ENCODE results near the gene TSPAN12.
"Not testable (repeated sequence)": the region's sequence is repeated elsewhere in the genome, so short reads cannot be mapped to it uniquely, and the experiment has no call there.

Gene TSPAN12

DNA sequence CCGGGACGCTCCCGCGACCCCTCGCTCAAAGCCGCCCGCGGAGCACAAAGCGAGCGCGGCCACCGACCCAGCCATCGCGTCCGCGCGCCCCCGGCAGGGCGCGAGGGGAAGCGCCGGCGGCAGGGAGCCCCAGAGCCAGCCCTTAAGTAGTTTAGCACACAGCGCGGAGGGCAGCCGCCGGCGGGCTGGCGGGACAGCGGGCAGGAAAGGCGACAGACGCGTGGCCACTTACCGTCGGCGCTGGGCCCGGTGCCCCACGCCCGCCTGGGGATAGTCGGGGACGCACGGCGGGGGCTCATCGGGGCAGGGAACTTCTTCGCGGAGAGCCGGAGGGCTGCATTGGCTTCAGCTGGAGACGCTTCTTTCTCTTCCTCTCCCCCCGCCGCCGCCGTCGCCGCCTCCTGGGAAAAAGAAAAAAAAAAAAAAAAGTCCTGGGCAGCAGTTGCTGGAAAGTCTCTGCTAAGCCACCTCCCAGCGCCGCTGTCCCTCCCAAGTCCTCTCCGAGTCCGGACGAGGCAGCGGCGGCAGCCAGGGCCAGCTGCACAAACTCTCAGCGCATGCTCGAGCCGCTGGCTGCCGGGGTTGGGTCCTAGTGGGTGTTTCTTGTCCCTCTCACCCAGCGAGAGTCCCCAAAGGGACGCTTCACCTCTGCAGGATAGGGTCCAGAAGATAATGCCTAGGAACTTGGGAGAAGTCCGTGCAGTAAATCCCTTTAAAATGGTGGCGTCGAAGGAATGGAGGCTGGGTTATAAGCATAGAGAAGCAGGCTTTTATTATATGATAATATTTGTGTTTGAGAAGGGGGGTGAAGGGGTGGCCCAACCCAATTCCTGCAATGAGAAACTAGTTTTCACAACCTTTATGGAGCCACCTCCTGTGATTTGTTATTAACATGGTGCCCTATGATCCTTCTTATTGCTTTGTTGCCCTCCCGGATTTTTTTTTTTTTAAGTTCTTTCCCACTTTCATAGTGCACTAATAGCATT, at the start of gene TSPAN12:
Gene TSPAN12, minus strand, starts transcription at position 557 of the 986 bp plus-strand sequence. CDS start 1,381 bp downstream, outside the sequence.
- DNase-seq (ENCODE audit: low read depth in 2 of 2), result peak; percentile 12 to 22

- no peak for DNase-seq (ENCODE audit: low read depth in 2 of 2)
Measured at GRCh38 chr7:120898715-120899499, 41.0 kb upstream of the TSPAN12 start.

DNA sequence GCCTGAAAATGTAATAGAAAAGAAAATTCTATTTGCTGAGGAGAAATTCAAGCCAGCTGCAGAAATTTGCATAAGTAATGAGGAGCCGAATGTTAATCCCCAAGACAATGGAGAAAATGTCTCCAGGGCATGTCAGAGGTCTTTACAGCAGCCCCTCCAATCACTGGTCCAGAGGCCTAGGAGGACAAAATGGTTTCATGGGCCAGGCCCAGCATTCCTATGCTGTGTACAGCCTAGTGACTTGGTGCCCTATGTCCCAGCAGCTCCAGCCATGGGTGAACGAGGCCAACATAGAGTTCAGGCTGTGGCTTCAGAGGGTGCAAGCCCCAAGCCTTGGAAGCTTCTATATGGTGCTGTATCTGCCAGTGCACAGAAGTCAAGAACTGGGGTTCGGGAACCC, 37.3 kb upstream of the TSPAN12 start:
- not testable (repeated sequence) for DNase-seq (ENCODE audit: low read depth in 2 of 2)

DNA sequence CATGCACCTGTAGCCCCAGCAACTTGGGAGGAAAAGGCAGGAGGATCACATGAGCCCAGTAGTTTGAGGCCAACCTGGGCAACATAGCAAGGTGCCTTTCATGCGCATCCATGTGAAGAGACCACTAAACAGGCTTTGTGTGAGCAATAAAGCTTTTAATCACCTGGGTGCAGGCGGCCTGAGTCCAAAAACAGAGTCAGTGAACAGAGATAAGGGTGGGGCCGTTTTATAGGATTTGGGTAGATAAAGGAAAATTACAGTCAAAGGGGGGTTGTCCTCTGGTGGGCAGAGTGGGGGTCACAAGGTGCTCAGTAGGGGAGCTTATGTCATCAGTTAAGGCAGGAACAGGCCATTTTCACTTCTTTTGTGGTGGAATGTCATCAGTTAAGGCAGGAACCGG, 27.7 kb upstream of the TSPAN12 start:
- not testable (repeated sequence) for DNase-seq (ENCODE audit: low read depth in 2 of 2)

GRCh38 chr7:120877701-120878100, 19.8 kb upstream of the TSPAN12 start:
- DNase-seq (ENCODE audit: low read depth in 2 of 2), result peak in 1 of 2 experiments; percentile 1

DNA sequence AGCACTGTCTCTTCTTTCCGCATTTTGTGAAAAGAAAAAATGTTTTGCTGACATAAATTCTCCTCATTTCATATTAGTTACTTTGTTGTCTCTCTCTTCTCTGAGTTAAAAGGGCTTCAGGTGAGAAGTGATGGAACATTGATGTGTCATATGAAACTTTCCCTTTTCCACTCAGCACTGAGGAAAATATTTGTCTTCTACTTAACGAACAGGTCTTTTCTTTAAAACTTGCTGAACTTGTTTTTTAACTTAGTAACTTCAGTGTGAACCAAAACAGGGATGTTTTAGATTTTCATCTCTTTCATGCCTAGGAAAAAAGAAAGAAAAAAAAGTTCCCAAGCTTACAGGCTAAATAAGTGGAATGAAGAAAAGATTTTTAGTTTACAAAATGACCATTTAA, 19.0 kb upstream of the TSPAN12 start:
- DNase-seq (ENCODE audit: low read depth in 2 of 2), result no peak

DNA sequence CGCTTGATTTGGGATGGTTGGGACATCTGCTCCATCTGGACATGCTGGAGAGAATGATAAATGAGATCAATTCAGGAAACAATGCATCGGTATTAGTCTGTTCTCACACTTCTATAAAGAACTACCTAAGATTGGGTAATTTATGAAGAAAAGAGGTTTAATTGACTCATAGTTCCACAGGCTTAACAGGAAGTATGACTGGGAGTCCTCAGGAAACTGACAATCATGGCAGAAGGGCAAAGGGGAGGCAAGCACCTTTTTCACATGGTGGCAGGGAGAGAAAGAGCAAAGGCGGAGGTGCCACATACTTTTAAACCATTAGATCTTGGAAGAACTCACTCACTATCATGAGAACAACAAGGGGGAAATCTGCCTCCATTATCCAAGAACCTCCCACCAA, 16.8 kb upstream of the TSPAN12 start:
- no peak for DNase-seq (ENCODE audit: low read depth in 2 of 2)

DNA sequence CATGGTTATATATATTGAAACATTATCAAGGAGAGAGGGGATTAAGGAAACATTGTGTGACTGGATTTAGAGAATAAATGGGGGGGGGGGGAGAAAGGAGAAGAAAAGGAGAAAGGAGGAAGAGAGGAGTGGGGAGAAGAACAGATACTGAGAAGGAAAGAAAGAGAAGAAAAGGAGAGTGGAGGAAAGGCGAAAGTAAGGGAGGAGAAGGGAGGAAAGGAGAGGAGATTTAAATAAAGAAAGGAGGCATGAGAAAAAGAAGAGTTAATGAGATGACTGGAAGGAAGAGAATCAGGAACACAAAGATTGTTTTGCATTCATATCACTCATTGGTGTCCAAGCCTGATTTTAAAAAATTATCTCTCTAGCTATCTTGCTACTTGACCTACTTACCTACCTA, 16.1 kb upstream of the TSPAN12 start:
- DNase-seq (ENCODE audit: low read depth in 2 of 2), result no peak

- no peak for DNase-seq (ENCODE audit: low read depth in 2 of 2)
Measured at GRCh38 chr7:120873401-120873800, 15.5 kb upstream of the TSPAN12 start.

GRCh38 chr7:120869700-120870099, 11.8 kb upstream of the TSPAN12 start:
- no peak for DNase-seq (ENCODE audit: low read depth in 2 of 2)

- no peak for DNase-seq (ENCODE audit: low read depth in 2 of 2)
Measured at GRCh38 chr7:120867932-120868331, 10.0 kb upstream of the TSPAN12 start.

DNA sequence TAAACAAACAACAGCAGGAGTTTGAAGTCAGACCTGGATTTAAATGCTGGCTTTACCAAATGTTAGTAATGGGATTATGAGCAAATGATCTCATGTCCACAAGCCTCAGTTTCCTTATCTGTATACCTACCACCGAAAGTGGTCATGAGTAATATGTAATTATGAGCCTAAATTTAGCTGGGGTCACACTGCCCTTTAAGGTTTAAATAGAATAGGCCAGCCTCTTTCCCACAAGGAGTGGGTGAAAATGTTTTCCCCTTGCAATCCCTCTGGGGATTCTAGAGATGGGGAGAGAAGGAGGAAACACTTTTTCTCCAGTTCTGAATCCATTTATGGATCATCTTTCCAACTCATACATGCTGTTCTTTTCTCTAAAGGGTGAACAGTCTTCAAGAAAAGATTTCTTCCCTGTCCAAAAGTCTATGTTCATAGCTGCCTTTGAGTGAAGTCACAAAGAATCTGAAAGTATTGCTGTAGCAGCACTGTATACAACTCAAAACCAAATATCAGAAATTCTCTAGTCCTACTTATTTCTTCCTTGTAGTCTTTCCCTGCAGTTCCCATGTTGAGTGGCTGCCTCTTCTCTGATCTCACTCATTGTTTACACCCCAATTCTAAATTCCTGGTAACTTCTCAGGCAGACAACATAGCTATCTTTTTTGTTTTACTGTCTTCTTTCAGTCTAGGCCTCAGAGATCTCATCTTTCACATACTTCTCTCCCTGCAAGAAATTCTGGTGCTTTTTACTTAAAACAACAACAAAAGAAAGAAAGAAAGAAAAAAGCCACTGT, 7.4 kb upstream of the TSPAN12 start:
- no peak for DNase-seq (ENCODE audit: low read depth in 2 of 2)

DNA sequence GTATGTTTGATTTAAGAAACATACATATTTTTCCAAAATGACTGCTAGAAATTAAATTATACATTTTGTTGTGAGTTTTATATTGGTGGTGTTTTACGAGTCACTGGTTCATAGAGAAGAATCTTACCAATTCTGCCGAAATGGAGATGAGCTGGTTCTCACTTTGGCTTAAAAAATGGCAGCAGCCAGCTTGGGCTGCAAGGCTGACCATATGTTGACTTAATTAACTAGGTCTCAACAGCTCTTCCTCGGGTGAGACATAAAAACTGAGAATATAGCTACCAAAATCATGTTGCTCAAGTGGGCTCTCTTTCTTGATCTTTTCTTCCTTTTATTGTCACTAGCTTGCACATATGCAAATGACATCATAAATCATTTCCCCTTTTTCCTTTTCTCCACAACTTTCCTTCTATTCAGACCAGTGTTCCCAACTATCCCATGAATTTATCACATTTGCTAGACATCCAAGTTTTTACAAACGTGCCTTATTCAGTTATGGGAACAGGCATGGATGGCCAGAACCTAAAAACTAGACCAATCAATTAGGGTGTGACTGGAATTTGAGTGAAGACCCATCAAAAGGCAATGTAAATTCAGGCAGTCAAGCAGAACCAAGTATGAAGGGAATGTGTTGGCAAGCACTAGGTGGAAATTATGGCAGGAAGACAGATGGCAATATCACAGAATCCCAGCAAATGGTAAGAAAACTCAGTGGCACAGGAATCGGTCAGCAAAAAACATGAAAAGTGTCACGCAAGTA, 6.4 kb upstream of the TSPAN12 start:
- no peak for DNase-seq (ENCODE audit: low read depth in 2 of 2)

- no peak for DNase-seq (ENCODE audit: low read depth in 2 of 2)
Measured at GRCh38 chr7:120862987-120863590, 5.1 kb upstream of the TSPAN12 start.

- no peak for DNase-seq (ENCODE audit: low read depth in 2 of 2)
Measured at GRCh38 chr7:120860156-120860555, 2.2 kb upstream of the TSPAN12 start.

DNA sequence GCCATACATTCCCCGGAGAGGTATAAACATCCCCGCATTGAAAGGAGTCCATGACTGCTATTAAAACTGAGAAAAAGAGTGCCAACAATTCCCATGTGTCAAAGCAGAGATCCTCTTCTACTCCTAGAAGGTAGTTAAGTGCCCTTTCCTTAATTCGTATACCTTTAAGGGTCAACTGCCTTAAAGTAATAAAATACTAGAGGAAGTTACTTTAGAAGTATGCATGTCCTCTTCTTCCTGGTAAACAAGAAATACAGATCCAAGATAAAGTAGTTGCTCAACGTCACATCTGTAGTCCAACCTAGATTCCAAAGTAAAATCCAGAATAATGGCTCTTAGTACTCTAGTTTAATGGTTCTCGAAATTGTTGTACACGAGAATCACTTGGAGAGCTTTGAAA, 1.5 kb upstream of the TSPAN12 start:
- DNase-seq (ENCODE audit: low read depth in 2 of 2), result no peak

DNA sequence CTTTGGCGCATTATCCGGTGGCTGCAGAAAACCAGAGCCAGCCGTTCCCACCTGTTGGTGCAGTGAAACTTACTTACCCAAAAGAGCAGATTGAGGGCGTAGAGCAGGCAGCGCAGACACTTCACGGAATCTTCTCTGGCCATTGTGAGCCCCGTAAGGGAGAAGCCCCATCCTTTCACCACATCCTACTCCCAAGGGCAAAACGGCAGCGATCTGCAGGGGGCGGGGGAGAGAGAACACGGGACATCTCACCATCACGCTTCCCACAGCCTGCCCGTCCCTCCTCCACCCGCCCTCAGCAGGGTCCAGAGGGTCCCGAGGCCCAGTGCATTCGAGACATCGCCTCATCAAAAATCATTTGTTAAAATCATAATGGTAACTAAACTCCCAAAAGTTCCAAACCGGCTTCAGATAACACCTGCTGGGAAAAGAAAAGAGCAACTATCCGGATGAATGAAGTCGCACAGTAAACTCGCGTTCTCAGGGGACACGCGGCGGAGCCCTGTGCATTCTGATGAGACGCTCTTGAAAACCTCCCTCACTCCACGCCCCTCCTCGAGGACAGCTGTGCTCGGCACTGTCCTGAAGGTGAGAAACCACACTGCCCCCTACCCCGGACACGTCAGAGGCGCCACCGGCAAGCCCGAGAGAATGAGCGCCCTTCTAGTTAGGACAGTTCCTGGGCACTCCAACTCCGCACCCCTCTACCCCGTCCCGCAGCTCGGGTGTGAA, 1.2 kb downstream of the TSPAN12 start:
- no peak for DNase-seq (ENCODE audit: low read depth in 2 of 2)

DNA sequence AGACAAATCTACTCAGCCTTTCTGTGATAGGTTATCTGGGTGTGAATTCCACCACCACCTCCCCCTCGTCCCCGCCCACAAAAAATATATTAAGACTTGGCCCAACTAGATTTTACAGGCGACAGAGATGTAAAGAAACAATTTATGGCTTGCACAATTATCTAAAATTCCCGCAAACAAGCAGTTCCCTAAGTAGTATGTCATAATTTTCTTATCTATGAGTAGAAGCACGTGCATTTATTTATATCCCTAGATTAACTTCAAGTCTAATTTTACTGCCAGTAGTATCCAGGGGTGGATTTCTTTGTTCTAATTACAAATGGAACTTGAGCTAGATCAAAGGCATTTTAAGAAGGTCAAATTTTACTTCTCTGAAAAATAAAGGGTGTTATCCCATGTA, 1.7 kb downstream of the TSPAN12 start:
- no peak for DNase-seq (ENCODE audit: low read depth in 2 of 2)

DNA sequence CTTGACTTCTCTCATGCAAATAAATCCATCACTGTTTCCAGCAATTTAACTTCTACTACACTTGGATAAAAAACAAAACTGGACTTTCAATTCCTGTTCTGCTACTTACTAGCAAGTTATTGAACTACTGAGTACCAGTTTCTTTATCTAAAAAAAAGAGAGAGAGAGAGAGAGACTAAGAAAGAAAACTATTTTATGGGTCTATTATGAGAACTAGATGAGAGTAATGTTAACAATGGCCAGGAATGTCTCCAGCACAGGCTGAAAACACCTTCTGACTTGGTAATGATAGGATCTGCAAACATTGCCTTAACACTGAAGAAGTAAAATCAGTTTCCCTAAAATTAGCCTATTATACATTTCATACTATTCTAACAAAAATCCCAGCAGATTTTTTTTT, 5.2 kb downstream of the TSPAN12 start:
- DNase-seq (ENCODE audit: low read depth in 2 of 2), result no peak

DNA sequence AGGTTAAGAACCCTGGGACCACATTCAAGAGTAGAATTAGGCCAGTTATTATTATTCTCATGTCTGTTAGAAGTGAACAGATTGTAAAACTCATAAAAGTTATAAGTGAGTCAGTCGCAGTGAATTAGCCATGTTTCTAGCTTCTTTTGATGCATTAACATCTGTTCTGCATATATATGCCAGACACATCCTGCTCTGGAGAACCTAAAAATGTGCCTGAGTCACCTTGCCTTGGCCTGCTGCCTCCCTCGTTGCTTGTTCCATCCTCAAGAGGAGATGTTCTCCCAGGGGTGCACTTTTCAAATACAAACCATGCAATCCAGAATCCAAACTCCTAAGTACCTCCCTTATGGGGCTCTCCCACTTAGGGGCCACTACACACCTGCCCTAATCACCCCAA, 14.8 kb downstream of the TSPAN12 start:
- peak; percentile 57 for DNase-seq (ENCODE audit: low read depth in 2 of 2)
